Putamen (tissue), 1 donor: ENCODE data around the gene MTMR2.

Source experiments
- DNase-seq: peaks from one replicate; pipeline ENCODE4 v3.0.0-alpha.2; 2016; ENCODE audit warnings: low spot score

Gene MTMR2

DNA sequence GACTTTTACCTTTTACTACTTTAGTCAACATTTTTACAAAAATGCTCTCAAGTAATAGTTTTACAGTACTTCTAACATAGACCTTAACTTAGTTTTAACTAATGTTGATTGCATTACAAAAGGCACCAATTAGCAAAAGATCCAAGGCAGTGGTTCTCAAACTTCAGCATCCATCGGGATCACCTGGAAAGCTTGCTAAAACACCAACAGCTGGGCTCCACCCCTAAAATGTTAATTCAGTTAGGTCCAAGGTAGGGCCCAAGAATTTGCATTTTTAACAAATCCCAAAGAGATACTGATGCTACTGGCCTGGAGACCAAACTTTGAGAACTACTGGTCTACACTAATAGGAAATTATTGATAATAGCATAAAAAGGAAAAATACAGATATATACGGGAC lies 5.9 kb downstream of the MTMR2 start:
- no peak for DNase-seq

DNA sequence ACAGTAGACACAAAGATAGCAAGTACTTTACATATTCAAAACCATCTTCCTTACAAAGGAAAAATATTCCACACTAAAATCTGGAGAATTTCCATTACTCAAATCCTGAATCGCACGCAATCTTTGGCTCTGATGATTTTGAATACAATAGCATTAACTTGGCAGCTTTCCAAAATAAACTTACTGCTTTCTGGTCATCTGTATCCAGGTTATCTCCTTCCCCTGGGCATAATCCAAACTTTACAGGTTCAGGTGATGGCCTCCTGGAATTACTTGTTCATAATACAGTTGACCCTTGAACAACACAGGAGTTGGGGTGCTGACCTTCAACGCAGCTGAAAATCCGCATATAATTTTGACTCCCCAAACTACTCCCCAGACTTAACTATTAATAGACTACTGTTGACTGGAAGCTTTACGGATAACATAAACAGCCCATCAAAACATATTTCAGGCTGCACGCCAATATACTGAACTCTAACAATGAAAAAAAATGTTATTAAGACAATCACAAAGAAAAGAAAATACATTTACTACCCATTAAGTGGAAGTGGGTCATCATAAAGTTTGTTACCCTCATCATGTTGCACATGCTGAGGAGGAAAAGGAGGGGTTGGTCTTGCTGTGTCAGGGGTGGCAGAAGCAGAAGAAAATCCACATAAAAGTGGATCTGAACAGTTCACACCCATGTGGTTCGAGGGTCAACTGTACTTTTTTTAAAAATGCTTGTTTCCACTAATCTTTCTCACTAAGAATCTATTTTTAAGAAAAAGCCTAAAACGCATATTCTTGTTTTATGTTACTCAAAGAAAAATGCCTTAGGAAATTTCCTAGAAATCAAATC lies 6.5 kb downstream of the MTMR2 start:
- no peak for DNase-seq

DNA sequence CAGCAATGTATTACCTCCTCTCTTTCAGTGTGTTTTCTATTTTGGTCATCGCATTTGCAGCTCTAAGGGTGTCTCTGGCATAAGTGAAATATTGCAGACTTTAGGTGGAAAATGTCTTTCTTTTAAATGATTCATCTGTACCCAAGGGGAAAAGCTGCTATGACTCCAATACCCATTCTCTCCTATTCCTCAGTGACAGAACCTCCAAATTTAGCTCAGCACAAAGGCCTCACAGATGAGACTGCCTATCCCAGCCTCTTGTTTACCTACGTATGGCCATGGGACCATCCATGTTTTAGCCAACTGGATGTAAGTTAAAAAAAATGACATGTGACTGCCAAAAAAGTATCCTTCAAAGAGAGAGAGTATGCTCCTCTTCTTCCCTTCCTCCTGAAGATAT lies 7.9 kb downstream of the MTMR2 start:
- DNase-seq, result no peak

DNA sequence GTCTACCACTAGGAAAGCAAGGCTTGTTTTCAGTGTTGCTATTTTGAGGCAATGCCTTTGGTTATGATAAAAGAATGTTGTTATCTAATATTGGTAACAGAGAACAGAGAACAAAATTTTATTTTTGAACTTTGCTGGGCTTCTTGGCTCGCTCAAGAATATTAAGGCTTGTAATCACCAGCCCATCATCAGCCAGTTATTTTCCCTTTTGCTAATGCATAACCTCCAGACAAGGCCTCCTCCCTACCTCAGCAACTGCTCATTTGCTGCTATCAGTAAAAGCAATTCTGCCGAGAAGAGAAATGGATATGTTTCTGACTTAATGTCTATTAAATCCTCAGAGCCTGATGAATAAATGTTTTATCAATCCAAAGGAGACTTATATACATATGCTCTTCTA lies 8.9 kb downstream of the MTMR2 start:
- DNase-seq, result no peak

DNA sequence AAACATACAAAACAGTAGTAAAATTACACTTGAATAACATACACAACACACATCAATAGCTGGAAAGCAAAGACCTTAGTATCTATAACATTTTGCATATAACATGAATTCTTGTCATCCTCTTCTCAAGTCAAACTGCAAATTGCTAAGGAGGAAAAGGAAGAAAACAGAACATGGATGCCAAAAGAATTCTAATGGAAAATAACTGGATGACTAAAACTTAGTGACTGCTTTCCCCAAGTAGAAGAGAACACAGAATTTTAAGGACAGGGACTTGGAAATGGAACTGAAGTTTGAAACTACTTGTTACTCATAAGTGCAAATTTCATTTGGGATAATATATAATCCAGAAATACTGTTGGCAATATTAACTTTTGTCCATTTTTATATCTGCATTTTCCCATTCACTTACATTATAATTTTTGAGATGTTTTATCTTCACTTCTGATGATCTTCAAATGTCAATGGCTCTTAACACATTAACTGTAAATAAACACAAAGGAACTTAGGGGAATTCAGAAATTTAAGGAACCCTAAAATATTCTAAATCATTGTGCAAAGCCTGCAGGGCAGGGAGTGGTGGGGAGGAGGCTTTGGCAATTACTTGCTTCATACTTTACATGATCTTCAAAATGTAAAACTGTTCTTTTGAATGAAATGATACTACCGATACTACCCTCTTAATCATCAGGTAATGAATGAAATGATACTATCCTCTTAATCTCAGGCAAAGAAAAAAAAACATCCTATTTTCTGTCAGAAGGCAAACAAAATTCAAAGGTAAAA lies 9.9 kb downstream of the MTMR2 start:
- no peak for DNase-seq

DNA sequence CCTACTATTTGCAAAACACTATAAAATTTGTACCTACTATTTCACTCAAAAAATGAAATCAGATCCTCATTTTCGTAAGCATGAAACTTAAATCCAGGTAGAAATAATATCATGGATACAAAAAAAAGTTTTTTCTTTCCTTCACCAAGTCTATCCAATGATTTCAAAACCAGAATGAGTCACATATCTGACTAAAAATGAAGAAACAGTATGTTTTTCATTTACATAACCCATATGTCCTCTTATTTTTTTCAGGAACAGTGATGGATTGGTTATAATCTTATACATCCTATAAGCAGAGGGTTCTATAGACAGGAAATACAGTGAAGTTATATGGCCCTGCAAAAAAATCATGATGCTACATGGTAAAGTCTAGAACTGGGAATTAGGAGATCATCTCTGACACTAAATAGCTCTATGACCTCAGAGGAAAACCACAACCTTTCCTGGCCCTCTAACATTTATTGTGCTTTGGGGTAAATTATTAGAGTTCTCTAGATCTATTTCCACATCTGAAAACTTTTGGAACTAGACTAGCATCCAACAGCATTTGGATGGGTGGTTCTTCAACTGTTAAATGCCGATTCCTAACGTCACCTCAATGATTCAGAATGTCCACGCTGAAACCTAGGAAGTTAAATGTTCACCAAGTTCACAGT lies 10.9 kb downstream of the MTMR2 start:
- DNase-seq, result no peak

DNA sequence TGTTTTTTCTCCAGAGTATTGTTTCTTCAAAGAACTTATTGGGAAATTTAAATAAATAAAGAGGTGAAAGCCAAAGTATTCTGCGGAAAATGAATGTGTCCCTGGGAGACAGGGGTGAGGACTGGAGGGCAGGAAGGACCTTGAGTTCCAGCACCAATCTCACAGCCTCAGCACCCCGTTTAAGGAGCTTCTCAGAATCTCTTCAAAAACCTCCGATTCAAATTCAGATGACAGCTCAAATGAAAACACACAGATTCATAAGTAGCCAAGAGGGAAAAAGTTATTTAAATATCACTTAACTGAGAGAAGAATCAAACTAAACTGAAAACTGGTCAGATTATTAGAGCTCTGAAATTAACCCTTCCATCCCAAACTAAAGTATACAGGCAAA lies 12.5 kb downstream of the MTMR2 start:
- no peak for DNase-seq

DNA sequence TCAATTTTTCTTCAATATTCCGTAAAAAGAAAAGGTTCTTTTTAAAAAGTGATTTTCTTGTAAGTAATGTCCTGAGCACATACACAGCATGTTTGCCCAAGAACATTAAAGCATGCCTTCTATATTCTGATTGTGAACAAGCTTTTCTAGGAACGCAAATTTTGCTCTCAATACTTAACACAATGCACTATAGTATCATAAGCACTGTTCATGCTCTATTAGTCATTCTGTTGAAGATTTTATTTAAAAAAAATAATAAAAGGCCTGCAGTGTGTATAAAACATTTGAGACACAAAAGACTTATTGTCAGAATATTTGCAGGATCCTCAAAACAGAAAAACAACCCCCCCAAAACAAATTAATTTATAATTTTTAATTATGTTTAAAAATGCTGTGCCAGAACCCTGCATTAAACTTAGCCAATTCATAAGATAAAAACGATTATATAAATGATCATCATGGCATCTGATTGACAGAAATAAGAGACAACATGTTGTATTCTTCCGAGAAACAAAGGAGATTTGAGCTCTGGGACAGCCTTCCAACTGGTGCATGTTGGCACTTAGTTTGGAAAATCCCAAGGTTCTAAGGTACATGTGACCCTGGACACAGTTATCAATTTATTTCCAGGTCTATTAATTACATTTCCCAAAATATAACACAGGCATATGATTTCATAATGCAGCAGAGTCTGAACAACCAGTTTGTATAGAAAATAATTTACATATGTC lies 13.1 kb downstream of the MTMR2 start:
- DNase-seq, result peak; percentile 66

DNA sequence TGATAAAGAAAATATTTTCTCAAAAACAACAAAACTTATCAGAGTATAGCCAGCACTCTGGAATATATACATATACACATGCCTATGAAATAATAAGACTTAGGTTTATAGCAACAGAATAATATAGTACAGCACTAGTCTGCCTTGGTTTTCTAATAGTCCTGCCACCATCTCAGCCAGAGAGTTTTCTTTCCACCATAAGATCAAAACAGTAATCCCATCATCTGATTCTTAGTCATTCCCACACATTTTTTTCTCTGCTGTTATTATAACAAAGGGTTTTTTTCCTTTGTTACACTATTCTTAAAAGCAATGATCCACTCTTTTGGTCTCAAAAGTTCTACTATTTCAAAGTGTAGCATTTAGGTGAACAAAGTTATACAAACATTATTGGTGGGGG lies 15.1 kb downstream of the MTMR2 start:
- no peak for DNase-seq

DNA sequence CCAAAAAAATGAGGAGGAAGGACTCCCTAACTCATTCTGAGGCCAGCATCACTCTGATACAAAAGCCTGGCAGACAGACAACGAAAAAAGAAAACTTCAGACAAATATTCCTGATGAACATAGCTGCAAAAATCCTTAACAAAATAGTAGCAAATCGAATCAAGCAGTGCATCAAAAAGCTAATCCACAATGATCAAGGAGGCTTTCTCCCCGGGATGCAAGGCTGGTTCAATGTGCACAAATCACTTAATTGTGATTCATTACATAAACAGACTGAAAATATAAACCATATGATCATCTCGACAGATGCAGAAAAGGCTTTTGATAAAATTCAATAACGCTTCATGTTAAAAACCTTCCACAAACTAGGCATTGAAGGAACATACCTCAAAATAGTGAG lies 16.4 kb downstream of the MTMR2 start:
- no peak for DNase-seq

DNA sequence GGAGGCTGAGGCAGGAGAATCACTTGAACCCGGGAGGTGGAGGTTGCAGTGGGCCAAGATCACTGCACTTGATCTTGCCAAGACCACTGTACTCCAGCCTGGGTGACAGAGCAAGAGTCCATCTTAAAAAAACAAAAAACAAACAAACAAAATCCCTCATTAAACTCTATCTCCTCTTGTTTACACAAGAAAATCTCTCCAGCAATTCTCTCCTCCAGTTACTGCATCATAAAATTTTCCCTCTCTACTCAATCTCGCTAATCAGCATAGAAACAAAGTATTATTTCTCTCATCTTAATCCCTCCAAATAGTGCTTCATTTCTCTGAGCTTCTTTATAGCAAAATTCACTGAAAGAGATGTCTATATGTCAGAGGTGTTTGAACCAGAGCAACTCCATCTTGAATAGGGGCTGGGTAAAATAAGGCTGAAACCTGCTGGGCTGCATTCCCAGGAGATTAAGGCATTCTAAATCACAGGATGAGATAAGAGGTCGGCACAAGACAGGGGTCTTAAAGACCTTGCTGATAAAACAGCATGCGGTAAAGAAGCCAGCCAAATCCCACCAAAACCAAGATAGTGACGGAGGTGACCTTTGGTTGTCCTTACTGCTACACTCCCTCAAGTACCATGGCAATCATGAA lies 19.8 kb downstream of the MTMR2 start:
- DNase-seq, result no peak

DNA sequence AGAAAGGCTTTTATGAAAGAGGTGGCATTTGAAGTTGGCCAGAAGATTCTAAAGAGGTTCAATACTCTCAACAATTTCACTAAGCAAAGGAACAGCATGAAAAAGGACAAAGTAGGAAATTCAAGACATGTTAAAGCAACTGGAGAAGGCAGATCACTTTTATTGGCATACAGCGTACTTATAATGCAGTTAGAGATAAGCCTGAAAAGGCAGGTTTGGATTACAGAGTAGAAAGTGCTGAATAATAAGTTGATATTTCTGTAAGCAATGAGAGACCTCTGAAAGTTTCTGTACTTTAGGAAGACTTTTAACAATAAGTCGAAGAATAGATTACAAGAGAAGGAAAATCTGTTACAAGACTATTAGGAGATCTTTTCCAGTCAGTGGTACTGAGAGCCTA lies 25.1 kb downstream of the MTMR2 start:
- DNase-seq, result no peak

DNA sequence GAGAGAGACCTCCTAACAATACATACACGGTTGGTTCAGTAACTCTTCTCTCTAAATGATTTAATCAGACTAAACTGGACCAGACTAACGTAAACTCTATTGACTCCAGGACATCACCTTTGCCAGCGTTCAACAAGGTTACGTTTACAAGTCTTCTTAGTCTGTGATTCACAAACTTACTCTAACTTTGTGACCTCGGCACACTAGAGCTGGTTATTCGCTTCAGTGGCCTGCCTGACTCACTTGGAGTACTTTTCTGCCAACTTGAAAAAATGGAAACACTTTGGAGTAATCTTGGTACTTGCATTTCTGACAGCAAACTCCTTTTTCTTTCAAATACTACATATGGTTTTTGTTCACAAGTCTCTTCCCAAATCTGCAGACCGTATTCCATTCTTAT lies 26.2 kb downstream of the MTMR2 start:
- no peak for DNase-seq

DNA sequence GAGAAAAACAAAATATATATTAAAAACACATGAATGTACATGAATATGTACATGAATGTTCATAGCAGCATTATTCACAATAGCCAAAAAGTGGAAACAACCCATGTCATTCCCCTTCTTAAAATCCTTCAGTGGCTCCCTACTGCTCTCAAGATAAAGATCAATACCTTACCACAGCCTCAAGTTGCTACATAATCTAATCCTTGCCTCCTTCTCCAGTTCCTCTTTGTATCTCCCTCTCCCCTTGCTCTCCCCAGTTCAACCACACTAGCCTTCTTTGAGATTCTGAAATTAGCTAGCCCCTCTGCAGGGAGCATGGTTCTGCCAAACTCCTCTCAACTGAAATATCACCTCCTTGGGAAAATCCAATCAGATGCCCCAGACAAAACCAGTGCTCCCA lies 28.1 kb downstream of the MTMR2 start:
- no peak for DNase-seq

DNA sequence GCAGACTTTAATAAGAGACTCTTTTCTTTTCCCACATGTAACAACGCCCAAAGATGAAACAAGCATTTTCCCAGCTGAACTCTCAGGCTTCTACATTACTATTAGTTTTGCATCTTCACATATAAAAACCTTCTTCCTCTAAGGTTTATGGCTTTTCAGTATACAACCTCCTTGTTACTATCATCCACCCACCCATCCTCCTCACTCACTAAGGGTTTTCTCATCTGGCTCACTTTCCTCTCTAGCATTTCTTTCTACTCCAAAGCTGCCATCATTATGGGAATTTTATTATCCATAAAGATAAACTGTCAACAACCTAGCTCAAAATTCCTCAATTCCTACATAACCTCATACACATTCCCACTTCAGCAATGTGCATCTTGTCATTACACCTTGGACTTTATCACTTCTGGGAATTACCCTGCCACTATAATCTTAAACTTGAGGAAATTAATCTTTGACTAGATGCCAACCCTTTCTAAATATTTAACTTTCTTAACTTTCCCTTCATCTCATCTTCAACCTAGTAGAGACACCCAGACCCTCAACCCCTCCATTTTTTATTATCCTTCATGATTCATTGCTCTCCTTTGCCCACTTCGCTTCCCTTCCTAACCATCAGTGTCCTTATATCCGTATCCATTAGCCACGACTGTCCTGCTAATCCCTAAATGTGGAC lies 30.9 kb downstream of the MTMR2 start:
- DNase-seq, result no peak

DNA sequence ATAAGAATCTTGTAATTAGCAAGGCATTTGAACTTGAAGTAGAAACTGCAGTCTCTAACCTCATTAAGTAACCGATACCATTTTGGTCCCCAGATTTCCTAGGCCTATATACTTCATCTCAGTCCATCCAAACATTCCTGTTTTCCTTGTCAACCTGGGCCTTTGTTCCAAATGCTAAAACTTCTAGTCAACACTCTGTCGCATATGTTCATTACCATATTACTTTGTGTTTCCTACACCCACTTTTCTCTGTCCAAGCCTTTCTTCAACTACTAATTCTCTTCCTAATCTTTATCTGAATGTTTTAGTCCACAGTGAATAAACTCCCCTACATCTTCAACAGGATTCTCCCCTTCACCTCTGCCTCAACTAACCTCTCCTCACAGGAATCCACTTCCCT lies 31.4 kb downstream of the MTMR2 start:
- DNase-seq, result no peak

DNA sequence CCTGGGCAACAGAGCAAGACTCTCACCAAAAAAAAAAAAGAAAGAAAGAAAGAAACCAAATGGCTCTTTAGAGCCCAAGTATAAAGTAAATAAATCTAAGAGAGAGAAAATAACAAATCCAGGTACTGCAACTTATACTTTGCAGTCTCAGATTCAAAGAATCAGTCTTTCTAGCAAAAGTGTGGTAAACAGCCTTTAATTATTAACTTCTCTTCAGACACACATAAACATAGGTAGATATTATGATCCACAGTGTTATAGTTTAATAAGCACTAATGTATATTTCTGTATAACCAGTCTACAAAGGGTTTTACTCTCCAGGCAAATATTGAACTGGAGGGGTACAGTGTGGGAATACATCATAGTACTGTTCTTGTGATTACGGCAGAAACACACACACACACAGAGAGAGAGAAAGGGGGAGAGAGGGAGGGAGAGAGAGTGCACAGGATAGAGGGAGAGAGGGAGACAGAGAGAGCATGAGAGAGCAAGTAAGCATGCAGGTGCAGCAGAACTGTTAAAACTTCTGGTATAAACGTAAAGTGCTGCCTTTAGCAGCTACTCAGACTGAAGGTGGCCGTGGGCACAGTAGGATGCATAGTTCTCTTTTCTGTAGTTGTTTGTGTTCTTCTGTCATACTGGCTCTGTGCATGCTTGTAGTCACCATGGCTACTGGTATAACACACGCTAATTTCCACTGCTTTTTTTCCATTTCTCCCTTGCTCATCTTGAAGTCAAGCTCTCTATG lies 32.3 kb downstream of the MTMR2 start:
- no peak for DNase-seq

DNA sequence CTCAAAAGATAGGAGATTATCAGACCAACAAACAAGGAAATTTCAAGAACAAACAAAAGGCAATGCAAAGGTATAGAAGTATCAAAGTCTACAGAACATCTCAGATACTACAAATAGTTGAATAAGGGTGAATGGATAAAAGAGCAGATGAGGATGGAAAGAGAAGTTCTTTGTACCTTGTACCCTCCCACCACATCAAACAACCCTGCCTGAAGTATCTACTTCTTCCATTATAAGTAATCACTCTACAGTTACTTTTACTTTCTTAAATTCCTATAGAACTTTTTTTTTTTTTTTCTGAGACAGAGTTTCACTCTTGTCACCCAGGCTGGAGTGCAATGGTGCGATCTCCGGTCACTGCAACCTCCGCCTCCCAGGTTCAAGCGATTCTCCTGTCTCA lies 35.1 kb downstream of the MTMR2 start:
- no peak for DNase-seq

DNA sequence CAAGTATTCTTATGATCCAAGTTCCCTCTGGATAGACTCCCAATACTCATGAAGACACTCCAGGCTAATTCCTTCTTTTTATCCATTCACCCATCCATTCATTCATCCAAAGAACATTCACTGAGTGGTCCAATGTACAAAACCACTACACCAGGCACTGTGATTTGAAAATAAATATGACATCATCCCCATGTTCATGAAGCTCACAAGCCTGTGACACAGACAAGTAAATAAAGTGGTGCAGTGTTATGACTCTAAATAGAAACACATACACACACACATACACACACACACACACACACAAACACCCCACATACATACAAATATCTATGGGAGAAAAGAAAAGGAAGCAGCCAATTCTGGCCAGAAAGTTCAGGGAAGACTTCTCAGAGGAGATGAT lies 35.5 kb downstream of the MTMR2 start:
- DNase-seq, result no peak

DNA sequence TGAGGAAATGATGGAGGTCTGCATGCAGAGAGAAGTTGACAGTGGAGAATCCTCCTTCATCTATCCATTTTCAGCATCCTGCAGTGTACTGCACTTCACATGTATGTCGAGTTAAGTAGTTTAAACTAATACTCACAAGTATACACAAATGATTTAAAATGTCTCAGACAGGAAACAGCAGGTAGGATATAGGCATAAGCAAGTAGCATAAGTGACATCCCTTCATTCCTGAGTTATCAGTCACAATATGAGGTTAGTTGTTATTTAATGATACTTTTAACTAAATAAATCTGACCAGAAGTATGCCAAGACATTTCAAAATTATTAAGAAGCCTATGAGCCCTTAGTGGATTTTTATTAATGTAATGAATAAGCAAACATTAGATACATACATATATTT lies 37.4 kb downstream of the MTMR2 start:
- no peak for DNase-seq

DNA sequence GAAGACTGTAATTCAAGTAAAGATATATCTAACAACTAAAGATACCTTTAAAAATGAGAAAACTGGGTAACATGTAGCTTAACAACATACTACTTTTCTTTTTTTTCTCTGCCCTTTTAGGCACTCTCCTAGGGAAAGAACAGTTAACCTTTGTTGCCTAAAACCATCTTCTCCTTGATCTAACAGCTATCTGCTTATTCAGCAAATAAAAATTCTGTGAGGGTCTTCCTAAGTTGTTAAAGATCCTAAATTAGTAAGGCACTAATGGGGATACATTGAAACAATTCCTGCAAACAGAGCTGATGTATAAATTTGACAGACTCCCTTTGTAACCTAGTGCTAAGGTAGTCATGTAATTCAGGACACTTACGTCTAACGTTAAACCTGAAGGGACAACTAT lies 39.1 kb downstream of the MTMR2 start:
- no peak for DNase-seq
